ENCODE measurements around the gene MMP24.
"Not testable (repeated sequence)": the region's sequence is repeated elsewhere in the genome, so short reads cannot be mapped to it uniquely, and the experiment has no call there.

The MMP24 gene

GRCh38 chr20:35257175-35257909, 30.9 kb downstream of the MMP24 start:
- TF ChIP-seq CTCF (IDR thresholded peaks at IDR 0.05; ENCODE audit: low read depth, low read length, missing control alignments): no peak

GRCh38 chr20:35260426-35260825, 33.9 kb downstream of the MMP24 start:
- TF ChIP-seq CTCF (IDR thresholded peaks at IDR 0.05; ENCODE audit: low read depth, low read length, missing control alignments): no peak
- H3K4me3 ChIP-seq (ENCODE audit: low read depth, low read length): no peak overlapping the region
- DNase-seq (ENCODE audit: low read depth): no peak
- in situ Hi-C loops (cut with HindIII; ENCODE audit: low sequenced_read_pairs): no loop called here

More at GRCh38 chr20:35257175-35257909, 30.9 kb downstream of the MMP24 start:
- in situ Hi-C loops (cut with HindIII; ENCODE audit: low sequenced_read_pairs): loop anchor here (5.0 kb wide), 2 partner anchors 50 to 65 kb away; no protein-coding TSS in a partner anchor
- H3K4me3 ChIP-seq (ENCODE audit: low read depth, low read length): no peak overlapping the region
- DNase-seq (ENCODE audit: low read depth): no peak

- DNase-seq (ENCODE audit: low read depth); in situ Hi-C loops (cut with HindIII; ENCODE audit: low sequenced_read_pairs); H3K4me3 ChIP-seq (ENCODE audit: low read depth, low read length): not testable (repeated sequence)
These were observed 35.8 kb downstream of the MMP24 start for GRCh38 chr20:35262321-35262720.

GRCh38 chr20:35262731-35263531, 36.4 kb downstream of the MMP24 start:
- peak; percentile 45 for TF ChIP-seq CTCF (IDR thresholded peaks at IDR 0.05; ENCODE audit: low read depth, low read length, missing control alignments)
- H3K4me3 ChIP-seq (ENCODE audit: low read depth, low read length); in situ Hi-C loops (cut with HindIII; ENCODE audit: low sequenced_read_pairs): not testable (repeated sequence)
- peak; percentile 40 for DNase-seq (ENCODE audit: low read depth)

GRCh38 chr20:35263532-35264341, 37.2 kb downstream of the MMP24 start:
- no peak for DNase-seq (ENCODE audit: low read depth)
- in situ Hi-C loops (cut with HindIII; ENCODE audit: low sequenced_read_pairs): no loop called here

GRCh38 chr20:35264755-35265154, 38.3 kb downstream of the MMP24 start:
- no peak overlapping the region for H3K4me3 ChIP-seq (ENCODE audit: low read depth, low read length)
- TF ChIP-seq CTCF (IDR thresholded peaks at IDR 0.05; ENCODE audit: low read depth, low read length, missing control alignments): peak; percentile 11
- DNase-seq (ENCODE audit: low read depth): no peak
- in situ Hi-C loops (cut with HindIII; ENCODE audit: low sequenced_read_pairs): no loop called here

More at GRCh38 chr20:35263532-35264341, 37.2 kb downstream of the MMP24 start:
- no peak for TF ChIP-seq CTCF (IDR thresholded peaks at IDR 0.05; ENCODE audit: low read depth, low read length, missing control alignments)
- H3K4me3 ChIP-seq (ENCODE audit: low read depth, low read length): no peak overlapping the region

Measured in astrocyte of the cerebellum (primary cell).